ENCODE data around the gene POSTN. TPM values are rescaled to one million over a fixed set of nuclear protein-coding genes. Genes with fewer than 3 reads are reported as not detected.
"Not testable (repeated sequence)": the region's sequence is repeated elsewhere in the genome, so short reads cannot be mapped to it uniquely, and the experiment has no call there.

POSTN gene
- polyA plus RNA-seq, 4 donors, result 216 to 442 (median 291) TPM

- DNase-seq (ENCODE audit: low read depth in 4 of 4, low spot score in 3 of 4), result no peak
Measured at GRCh38 chr13:37597477-37598025, 1.0 kb downstream of the POSTN start.

DNA sequence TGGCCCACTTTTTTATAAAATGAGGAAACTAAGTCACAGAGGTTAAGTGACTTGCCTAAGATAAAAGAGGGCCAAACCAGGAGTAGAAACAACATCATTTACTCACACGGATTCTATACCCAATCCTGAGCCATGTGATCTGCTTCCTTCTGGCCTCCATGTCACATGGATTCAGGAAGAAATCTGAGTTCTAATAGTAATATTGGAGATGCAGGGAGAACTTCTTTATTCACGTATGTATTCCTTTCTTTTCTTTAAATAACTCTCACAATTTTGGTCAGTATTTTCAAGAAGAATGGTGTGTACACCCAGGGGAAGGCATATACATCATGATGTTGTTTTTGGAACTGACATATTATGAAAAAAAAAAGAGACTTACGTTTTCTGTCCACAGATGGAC lies 1.8 kb downstream of the POSTN start:
- DNase-seq (ENCODE audit: low read depth in 4 of 4, low spot score in 3 of 4), result no peak

GRCh38 chr13:37595162-37595561 lies 3.4 kb downstream of the POSTN start:
- DNase-seq (ENCODE audit: low read depth in 4 of 4, low spot score in 3 of 4), result no peak

GRCh38 chr13:37594550-37594949 lies 4.0 kb downstream of the POSTN start:
- DNase-seq (ENCODE audit: low read depth in 4 of 4, low spot score in 3 of 4), result no peak

GRCh38 chr13:37589381-37589780 lies 9.2 kb downstream of the POSTN start:
- not testable (repeated sequence) for DNase-seq (ENCODE audit: low read depth in 4 of 4, low spot score in 3 of 4)

- no peak for DNase-seq (ENCODE audit: low read depth in 4 of 4, low spot score in 3 of 4)
Measured at GRCh38 chr13:37587236-37587635, 11.3 kb downstream of the POSTN start.

DNA sequence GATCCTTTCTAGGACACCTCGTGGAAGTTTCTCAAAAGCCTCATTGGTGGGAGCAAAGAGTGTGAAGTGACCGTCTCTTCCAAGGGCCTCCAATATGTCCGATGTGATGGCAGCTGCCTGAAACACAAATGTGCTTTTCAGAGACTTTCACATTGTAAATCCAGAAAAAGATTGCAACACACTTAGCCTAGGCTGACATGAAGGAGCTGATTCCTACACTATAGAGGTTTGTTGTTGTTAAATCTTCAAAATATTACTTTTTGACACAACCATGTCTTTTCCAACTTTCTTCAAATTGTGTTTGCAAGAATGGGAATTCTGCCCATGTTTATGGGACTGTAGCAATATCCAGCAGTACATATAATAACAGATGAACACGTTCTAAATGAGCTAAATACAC lies 12.4 kb downstream of the POSTN start:
- DNase-seq (ENCODE audit: low read depth in 4 of 4, low spot score in 3 of 4), result no peak

- DNase-seq (ENCODE audit: low read depth in 4 of 4, low spot score in 3 of 4), result no peak
Measured at GRCh38 chr13:37585541-37585940, 13.0 kb downstream of the POSTN start.

- no peak for DNase-seq (ENCODE audit: low read depth in 4 of 4, low spot score in 3 of 4)
Measured at GRCh38 chr13:37576601-37577000, 22.0 kb downstream of the POSTN start.

- no peak for DNase-seq (ENCODE audit: low read depth in 4 of 4, low spot score in 3 of 4)
Measured at GRCh38 chr13:37565425-37565824, 33.1 kb downstream of the POSTN start.

GRCh38 chr13:37561031-37561430 lies 37.5 kb downstream of the POSTN start:
- DNase-seq (ENCODE audit: low read depth in 4 of 4, low spot score in 3 of 4), result no peak

- DNase-seq (ENCODE audit: low read depth in 4 of 4, low spot score in 3 of 4), result no peak
Measured at GRCh38 chr13:37560526-37560925, 38.0 kb downstream of the POSTN start.

DNA sequence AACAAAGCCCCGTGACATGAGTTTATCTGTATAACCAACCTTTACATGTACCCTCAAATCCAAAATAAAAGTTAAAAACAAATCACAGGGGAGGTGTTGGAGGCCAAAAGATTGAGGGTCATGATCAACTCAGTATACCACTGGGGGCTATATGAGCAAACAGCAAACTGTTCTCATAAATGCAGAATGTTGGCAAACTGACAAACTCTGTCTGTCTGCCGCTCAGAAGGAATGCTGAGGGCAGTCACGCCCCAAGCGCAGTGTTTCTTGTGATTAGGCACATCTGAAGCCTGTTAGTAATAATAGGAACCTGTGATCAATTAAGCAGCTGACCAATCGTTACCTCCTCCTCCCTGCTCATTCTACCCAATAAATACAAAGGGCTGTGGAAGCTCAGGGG lies 39.8 kb downstream of the POSTN start:
- not testable (repeated sequence) for DNase-seq (ENCODE audit: low read depth in 4 of 4, low spot score in 3 of 4)

DNA sequence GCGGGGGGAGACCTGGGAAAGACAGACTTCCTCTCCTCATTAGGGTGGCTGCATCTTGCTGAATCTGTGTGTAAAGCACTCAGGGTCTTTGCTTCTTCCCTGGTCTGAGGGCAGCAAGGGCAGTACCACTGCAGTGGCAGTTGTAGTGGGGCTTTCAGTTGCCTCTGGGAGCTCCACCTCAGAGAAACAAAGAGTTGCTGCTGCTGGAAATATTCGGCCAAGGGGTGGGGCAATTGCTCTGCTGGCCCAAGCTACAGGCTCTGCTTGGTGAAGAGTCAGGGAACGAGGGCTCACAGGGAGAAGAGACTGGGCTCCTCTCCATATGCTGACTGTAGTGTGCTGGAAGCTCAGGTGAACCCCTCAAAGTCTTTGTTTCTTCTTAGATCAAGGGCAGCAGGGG lies 52.5 kb downstream of the POSTN start:
- DNase-seq (ENCODE audit: low read depth in 4 of 4, low spot score in 3 of 4), result no peak

- no peak for DNase-seq (ENCODE audit: low read depth in 4 of 4, low spot score in 3 of 4)
Measured at GRCh38 chr13:37544995-37545394, 53.6 kb downstream of the POSTN start.

DNA sequence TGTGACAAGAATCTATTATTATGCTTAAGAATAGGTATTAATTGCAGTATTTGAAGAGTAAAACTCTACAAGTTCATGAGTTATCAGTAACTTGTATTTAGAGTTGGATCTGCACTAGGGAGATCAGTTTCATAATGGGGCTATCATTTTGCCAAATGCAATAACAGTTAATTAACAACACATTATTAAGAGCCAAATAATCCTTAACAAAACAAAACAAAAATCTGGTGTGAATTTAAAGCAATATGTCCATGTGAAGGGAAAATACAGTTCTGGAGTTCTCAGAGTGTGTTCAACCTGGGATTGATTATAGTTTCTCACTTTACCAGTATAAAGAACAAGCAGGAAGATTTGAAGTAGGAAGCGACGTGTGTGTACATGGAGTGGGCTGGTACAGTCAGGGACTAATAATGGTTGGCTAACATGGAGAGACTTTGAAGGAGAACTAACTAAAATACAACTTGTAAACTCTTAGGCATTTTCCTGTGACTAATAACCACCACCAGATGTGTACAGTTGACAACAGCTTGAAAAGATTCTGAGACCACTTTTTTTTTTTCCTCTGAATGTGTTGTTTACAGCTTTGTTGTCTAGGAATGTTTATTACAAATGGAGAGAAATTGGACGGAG lies 58.5 kb downstream of the POSTN start:
- no peak for DNase-seq (ENCODE audit: low read depth in 4 of 4, low spot score in 3 of 4)

DNA sequence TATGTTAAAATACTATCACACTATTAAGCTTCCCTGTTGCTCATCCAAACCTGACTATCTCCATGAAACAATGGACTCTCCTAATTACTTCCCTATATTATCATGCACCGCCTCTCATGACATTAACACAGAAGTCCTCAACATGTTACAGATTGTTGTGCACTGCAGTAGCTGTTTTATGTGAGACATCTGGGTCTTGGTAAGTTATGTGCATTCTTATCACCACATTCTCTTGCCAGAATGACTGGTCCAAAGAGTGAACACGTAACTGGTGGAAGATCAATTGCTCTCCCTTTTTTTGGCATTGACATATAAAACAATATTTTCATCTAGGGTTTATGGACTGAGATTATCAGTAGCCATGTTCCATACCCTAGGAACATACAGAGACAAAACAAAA lies 59.4 kb downstream of the POSTN start:
- no peak for DNase-seq (ENCODE audit: low read depth in 4 of 4, low spot score in 3 of 4)

DNA sequence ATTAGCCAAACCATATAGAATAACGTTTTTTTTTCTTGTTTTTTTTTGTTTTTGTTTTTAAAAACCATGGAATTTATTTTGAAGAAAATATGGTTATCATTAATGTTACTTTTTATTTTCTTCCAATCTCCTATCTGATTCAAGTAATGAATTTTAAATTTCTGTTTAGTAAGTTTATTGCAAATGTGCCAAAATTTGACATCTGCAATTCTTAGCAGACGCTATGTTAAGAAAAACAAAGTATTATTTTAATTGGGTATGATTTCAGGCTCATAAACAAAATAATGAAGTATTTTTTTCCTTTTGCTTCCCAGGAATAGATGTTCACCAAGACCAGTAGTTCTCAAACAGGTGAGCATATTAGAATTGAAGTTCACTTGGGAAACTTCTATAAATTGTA lies 63.1 kb downstream of the POSTN start:
- DNase-seq (ENCODE audit: low read depth in 4 of 4, low spot score in 3 of 4), result no peak

DNA sequence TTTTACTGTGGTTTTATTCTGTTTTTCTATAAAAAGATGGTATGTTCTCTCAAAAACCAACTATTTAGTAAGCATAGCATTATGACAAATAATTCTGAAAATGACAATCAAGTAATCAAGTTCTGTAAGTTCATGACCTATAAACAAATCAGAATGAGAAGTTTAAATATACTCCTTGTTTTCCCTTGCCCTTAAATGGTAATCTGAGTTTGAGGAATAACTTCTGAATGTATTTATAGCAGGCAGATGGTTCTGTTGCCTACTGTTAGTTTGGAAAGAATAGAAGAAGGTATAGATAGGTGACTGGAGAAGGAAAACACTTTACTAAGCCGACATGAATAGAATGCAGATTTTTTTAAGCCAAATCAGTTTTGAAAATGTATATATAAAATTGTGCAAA lies 63.9 kb downstream of the POSTN start:
- no peak for DNase-seq (ENCODE audit: low read depth in 4 of 4, low spot score in 3 of 4)

GRCh38 chr13:37534181-37534580 lies 64.4 kb downstream of the POSTN start:
- no peak for DNase-seq (ENCODE audit: low read depth in 4 of 4, low spot score in 3 of 4)

DNA sequence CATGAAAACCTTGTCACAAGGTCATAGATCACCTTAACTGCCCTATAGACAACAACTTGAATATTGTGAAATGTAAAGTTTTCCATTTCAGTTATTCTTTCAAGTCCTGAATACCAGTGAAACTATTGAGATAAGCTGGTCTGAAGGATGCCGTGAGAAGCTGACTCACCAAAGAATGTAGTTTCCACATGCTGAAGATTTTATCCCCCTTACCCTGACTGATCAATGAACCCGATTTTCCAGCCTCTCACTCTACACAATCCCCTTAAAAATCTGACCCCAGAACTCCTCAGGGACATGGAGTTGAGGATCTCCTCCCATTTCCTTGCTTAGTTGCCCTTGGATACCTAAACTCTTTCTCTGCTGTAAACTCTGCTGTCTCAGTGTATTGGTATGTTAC lies 67.5 kb downstream of the POSTN start:
- DNase-seq (ENCODE audit: low read depth in 4 of 4, low spot score in 3 of 4), result no peak

- no peak for DNase-seq (ENCODE audit: low read depth in 4 of 4, low spot score in 3 of 4)
Measured at GRCh38 chr13:37529751-37530385, 68.7 kb downstream of the POSTN start.
